SK-N-SH treated with all-trans-retinoic acid at 6 μM for 48 hours (cell line): ENCODE measurements around the gene ERN1.
A peak's percentile ranks its signal among the peaks of the same experiment; 100 is the strongest.

Source experiments
- ATAC-seq: fragments of 200-7000 bp; cut with Tn5 transposase; 3 replicates; pipeline ENCODE4 v1.9.1; 2020; ENCODE audit warnings: mild to moderate bottlenecking, moderate library complexity
- ARNTL ChIP-seq: fragments of 450-650 bp; formaldehyde crosslinking; IDR thresholded peaks from 2 replicates; pipeline ENCODE4 v1.5.0; 2020; ENCODE audit warnings: low read depth, mild to moderate bottlenecking, moderate library complexity, borderline replicate concordance
- BACH2 ChIP-seq: fragments of 250-450 bp; sonication (Bioruptor Pico); IDR thresholded peaks from 2 replicates; pipeline ENCODE4 v1.9.0; 2021; ENCODE audit warnings: mild to moderate bottlenecking, borderline replicate concordance
- CSDC2 ChIP-seq: fragments of 250-450 bp; sonication (Bioruptor Pico); IDR thresholded peaks from 2 replicates; pipeline ENCODE4 v1.5.0; 2020; ENCODE audit warnings: mild to moderate bottlenecking, moderate library complexity
- ESRRG ChIP-seq: fragments of 250-450 bp; sonication (Bioruptor Pico); IDR thresholded peaks from 2 replicates; pipeline ENCODE4 v1.6.1; 2021; ENCODE audit warnings: mild to moderate bottlenecking
- GLIS3 ChIP-seq: fragments of 250-450 bp; sonication (Bioruptor Pico); IDR thresholded peaks from 2 replicates; pipeline ENCODE4 v1.5.0; 2020; ENCODE audit warnings: mild to moderate bottlenecking, moderate library complexity
- ISL1 ChIP-seq: fragments of 250-450 bp; sonication (Bioruptor Pico); IDR thresholded peaks from 2 replicates; pipeline ENCODE4 v2.1.2; 2022; ENCODE audit warnings: mild to moderate bottlenecking, moderate library complexity
- OSR1 ChIP-seq: fragments of 250-450 bp; sonication (Bioruptor Pico); IDR thresholded peaks from 2 replicates; pipeline ENCODE4 v1.8.0; 2022; ENCODE audit warnings: moderate library complexity, mild to moderate bottlenecking, inconsistent platforms
- PPARA ChIP-seq: fragments of 250-450 bp; sonication (Bioruptor Pico); IDR thresholded peaks from 2 replicates; pipeline ENCODE4 v1.5.0; 2020; ENCODE audit warnings: mild to moderate bottlenecking, borderline replicate concordance
- SNAI2 ChIP-seq: fragments of 250-450 bp; sonication (Bioruptor Pico); IDR thresholded peaks from 2 replicates; pipeline ENCODE4 v1.5.0; 2020; ENCODE audit warnings: mild to moderate bottlenecking, moderate library complexity
- TCF4 ChIP-seq: fragments of 250-450 bp; sonication (Bioruptor Pico); IDR thresholded peaks from 2 replicates; pipeline ENCODE4 v1.8.0; 2021; ENCODE audit warnings: mild to moderate bottlenecking, moderate library complexity, borderline replicate concordance
- TOX ChIP-seq: fragments of 250-450 bp; sonication (Bioruptor Pico); IDR thresholded peaks from 2 replicates; pipeline ENCODE4 v1.8.0; 2021; ENCODE audit warnings: mild to moderate bottlenecking, moderate library complexity, borderline replicate concordance
- ZFP3 ChIP-seq: fragments of 250-450 bp; sonication (Bioruptor Pico); IDR thresholded peaks from 2 replicates; pipeline ENCODE4 v1.5.0; 2020; ENCODE audit warnings: mild to moderate bottlenecking, moderate library complexity
- ZFP30 ChIP-seq: fragments of 450-650 bp; formaldehyde crosslinking; IDR thresholded peaks from 2 replicates; pipeline ENCODE4 v1.5.0; 2022; ENCODE audit warnings: mild to moderate bottlenecking, moderate library complexity
- ZNF565 ChIP-seq: fragments of 450-650 bp; formaldehyde crosslinking; conservative IDR thresholded peaks from 2 replicates; pipeline ENCODE4 v1.5.0; 2020; ENCODE audit warnings: low read depth, mild to moderate bottlenecking, moderate library complexity
- ZNF70 ChIP-seq: fragments of 450-650 bp; formaldehyde crosslinking; IDR thresholded peaks from 2 replicates; pipeline ENCODE4 v1.5.0; 2020; ENCODE audit warnings: mild to moderate bottlenecking, moderate library complexity
- ZNF8 ChIP-seq: fragments of 450-650 bp; formaldehyde crosslinking; IDR thresholded peaks from 2 replicates; pipeline ENCODE4 v1.5.0; 2020; ENCODE audit warnings: mild to moderate bottlenecking, moderate library complexity
- TF ChIP-seq, protein P1 (sequence below): fragments of 250-450 bp; sonication (Bioruptor Pico); IDR thresholded peaks from 2 replicates; pipeline ENCODE4 v1.5.1; 2021; ENCODE audit warnings: mild to moderate bottlenecking, moderate library complexity
- TF ChIP-seq, protein P2 (sequence below): fragments of 250-450 bp; sonication (Bioruptor Pico); IDR thresholded peaks from 2 replicates; pipeline ENCODE4 v1.5.0; 2020; ENCODE audit warnings: mild to moderate bottlenecking, moderate library complexity
- TF ChIP-seq, protein P3 (sequence below): fragments of 250-450 bp; sonication (Bioruptor Pico); IDR thresholded peaks from 2 replicates; pipeline ENCODE4 v1.5.1; 2020; ENCODE audit warnings: low read depth, mild to moderate bottlenecking, moderate library complexity
- TF ChIP-seq, protein P4 (sequence below): fragments of 250-450 bp; sonication (Bioruptor Pico); IDR thresholded peaks from 2 replicates; pipeline ENCODE4 v1.8.0; 2021; ENCODE audit warnings: low read depth, mild to moderate bottlenecking, moderate library complexity, borderline replicate concordance
- TF ChIP-seq, protein P5 (sequence below): fragments of 250-450 bp; sonication (Bioruptor Pico); IDR thresholded peaks from 2 replicates; pipeline ENCODE4 v1.8.0; 2020; ENCODE audit warnings: mild to moderate bottlenecking, moderate library complexity, borderline replicate concordance

The ERN1 gene

DNA sequence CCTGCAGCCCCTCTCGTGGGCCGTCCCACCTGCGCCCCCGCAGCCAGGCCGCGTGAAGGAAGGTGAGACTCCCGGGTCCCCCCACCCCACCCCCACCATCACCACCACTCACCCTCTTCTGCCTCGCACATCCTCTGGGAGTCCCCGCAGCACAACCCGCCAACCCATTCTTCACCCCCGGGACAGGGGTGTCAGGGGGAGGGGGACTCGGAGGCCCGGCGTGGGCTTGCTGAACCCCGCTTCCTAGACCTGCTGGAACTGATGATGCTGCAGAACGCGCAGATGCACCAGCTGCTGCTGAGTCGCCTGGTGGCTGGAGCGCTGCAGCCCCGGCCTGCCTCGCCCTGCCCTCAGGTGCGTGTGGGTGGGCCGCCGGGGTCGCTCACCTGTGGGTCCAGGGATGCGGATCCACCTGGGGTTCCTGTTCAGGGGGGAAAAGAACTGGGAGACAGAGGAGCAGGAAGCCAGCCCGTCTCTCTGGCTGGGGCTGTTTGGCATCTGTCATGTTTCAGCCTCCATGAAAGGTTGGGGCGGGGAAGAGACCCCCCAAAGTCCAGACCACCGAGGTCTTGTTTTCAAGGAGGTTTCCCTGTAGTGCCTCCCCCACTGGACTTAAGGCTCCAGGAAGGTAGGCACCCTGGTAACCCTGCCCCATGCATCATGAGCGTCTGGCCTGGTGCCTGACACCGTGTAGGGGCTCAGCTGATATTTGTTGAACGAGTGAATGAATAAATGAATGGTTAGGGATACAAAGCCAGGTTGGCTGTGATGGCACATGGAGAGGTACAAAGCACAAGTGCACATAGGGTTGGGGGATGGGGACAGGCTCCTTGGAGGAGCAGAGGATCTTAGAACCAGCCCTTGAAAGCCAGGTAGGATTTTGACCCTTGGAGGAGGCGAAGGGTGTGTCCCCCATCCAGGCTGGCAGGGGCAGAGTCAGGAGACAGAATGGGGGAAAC, 130.9 kb downstream of the ERN1 start:
- no peak; the same call in 2 of the 3 replicates for ATAC-seq
- TF ChIP-seq ZNF565 (CRISPR knock-in tag) (no peak), OSR1 (no peak), CSDC2 (CRISPR knock-in tag) (no peak), TCF4 (CRISPR knock-in tag) (no peak), ARNTL (CRISPR knock-in tag) (no peak), ZFP30 (CRISPR knock-in tag) (no peak), ESRRG (CRISPR knock-in tag) (no peak), ZNF8 (no peak), ZNF70 (CRISPR knock-in tag) (no peak), SNAI2 (CRISPR knock-in tag) (no peak), ZFP3 (no peak), TOX (CRISPR knock-in tag) (no peak), PPARA (CRISPR knock-in tag) (no peak)
- TF ChIP-seq, protein P1, sequence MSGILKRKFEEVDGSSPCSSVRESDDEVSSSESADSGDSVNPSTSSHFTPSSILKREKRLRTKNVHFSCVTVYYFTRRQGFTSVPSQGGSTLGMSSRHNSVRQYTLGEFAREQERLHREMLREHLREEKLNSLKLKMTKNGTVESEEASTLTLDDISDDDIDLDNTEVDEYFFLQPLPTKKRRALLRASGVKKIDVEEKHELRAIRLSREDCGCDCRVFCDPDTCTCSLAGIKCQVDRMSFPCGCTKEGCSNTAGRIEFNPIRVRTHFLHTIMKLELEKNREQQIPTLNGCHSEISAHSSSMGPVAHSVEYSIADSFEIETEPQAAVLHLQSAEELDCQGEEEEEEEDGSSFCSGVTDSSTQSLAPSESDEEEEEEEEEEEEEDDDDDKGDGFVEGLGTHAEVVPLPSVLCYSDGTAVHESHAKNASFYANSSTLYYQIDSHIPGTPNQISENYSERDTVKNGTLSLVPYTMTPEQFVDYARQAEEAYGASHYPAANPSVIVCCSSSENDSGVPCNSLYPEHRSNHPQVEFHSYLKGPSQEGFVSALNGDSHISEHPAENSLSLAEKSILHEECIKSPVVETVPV (CRISPR knock-in tag), result no peak
- TF ChIP-seq, protein P2, sequence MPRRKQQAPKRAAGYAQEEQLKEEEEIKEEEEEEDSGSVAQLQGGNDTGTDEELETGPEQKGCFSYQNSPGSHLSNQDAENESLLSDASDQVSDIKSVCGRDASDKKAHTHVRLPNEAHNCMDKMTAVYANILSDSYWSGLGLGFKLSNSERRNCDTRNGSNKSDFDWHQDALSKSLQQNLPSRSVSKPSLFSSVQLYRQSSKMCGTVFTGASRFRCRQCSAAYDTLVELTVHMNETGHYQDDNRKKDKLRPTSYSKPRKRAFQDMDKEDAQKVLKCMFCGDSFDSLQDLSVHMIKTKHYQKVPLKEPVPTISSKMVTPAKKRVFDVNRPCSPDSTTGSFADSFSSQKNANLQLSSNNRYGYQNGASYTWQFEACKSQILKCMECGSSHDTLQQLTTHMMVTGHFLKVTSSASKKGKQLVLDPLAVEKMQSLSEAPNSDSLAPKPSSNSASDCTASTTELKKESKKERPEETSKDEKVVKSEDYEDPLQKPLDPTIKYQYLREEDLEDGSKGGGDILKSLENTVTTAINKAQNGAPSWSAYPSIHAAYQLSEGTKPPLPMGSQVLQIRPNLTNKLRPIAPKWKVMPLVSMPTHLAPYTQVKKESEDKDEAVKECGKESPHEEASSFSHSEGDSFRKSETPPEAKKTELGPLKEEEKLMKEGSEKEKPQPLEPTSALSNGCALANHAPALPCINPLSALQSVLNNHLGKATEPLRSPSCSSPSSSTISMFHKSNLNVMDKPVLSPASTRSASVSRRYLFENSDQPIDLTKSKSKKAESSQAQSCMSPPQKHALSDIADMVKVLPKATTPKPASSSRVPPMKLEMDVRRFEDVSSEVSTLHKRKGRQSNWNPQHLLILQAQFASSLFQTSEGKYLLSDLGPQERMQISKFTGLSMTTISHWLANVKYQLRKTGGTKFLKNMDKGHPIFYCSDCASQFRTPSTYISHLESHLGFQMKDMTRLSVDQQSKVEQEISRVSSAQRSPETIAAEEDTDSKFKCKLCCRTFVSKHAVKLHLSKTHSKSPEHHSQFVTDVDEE (CRISPR knock-in tag), result no peak
- TF ChIP-seq, protein P3, sequence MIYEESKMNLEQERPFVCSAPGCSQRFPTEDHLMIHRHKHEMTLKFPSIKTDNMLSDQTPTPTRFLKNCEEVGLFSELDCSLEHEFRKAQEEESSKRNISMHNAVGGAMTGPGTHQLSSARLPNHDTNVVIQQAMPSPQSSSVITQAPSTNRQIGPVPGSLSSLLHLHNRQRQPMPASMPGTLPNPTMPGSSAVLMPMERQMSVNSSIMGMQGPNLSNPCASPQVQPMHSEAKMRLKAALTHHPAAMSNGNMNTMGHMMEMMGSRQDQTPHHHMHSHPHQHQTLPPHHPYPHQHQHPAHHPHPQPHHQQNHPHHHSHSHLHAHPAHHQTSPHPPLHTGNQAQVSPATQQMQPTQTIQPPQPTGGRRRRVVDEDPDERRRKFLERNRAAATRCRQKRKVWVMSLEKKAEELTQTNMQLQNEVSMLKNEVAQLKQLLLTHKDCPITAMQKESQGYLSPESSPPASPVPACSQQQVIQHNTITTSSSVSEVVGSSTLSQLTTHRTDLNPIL (CRISPR knock-in tag), result no peak
- TF ChIP-seq, protein P4, sequence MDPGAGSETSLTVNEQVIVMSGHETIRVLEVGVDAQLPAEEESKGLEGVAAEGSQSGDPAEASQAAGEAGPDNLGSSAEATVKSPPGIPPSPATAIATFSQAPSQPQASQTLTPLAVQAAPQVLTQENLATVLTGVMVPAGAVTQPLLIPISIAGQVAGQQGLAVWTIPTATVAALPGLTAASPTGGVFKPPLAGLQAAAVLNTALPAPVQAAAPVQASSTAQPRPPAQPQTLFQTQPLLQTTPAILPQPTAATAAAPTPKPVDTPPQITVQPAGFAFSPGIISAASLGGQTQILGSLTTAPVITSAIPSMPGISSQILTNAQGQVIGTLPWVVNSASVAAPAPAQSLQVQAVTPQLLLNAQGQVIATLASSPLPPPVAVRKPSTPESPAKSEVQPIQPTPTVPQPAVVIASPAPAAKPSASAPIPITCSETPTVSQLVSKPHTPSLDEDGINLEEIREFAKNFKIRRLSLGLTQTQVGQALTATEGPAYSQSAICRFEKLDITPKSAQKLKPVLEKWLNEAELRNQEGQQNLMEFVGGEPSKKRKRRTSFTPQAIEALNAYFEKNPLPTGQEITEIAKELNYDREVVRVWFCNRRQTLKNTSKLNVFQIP (CRISPR knock-in tag), result no peak
- TF ChIP-seq, protein P5, sequence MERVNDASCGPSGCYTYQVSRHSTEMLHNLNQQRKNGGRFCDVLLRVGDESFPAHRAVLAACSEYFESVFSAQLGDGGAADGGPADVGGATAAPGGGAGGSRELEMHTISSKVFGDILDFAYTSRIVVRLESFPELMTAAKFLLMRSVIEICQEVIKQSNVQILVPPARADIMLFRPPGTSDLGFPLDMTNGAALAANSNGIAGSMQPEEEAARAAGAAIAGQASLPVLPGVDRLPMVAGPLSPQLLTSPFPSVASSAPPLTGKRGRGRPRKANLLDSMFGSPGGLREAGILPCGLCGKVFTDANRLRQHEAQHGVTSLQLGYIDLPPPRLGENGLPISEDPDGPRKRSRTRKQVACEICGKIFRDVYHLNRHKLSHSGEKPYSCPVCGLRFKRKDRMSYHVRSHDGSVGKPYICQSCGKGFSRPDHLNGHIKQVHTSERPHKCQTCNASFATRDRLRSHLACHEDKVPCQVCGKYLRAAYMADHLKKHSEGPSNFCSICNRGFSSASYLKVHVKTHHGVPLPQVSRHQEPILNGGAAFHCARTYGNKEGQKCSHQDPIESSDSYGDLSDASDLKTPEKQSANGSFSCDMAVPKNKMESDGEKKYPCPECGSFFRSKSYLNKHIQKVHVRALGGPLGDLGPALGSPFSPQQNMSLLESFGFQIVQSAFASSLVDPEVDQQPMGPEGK (CRISPR knock-in tag), result no peak

DNA sequence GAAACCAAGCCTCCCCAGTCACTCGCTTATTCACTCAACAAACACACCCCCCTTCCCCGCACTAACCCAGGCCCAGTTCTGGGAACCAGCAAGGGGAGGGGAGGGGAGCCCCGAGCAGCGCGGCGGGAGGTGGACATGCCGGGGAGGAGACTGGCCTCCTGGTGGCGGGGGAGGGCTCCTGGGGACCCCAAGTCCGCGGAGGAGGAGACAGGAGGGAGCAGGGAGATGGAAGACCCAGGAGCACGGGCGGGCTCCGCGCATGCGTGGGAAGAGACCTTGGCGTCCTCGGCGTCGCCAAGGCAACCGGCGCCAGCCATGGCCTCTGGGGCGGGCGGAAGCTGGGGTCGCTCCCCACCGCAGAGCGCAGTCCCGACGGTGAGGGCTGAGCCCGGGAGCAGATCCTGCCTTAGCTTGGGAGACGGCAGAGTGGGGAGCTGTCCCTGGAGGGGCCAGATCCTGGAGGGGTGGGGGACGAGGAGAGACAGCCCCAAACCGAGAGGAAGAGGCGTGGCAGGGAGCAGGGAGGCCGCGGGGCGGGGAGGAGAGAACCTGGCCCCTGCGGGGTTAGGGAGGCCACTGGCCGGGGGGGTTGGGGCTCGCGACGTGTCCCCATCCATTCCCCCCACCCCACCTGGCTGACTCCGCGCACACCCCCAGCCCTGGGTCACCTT, 131.8 kb downstream of the ERN1 start, which contains the start of gene PRR29:
PRR29 (plus strand) TSS at position 302 of the 671 bp plus-strand sequence; CDS start at position 316, 14 bp downstream.
- no peak for TF ChIP-seq PPARA (CRISPR knock-in tag)
- TF ChIP-seq ISL1 (CRISPR knock-in tag), result no peak
- TF ChIP-seq BACH2 (CRISPR knock-in tag), result no peak
- TF ChIP-seq CSDC2 (CRISPR knock-in tag), result no peak
- TF ChIP-seq GLIS3, result no peak
- TF ChIP-seq, protein P4 (CRISPR knock-in tag), result no peak
- TF ChIP-seq ZNF70 (CRISPR knock-in tag), result peak; percentile 27; the same call in 1 of the 2 replicates
- no peak for TF ChIP-seq SNAI2 (CRISPR knock-in tag)
- TF ChIP-seq ZFP30 (CRISPR knock-in tag), result no peak
- no peak for TF ChIP-seq ZFP3
- TF ChIP-seq, protein P5 (CRISPR knock-in tag), result peak; percentile 58; the same call in 1 of the 2 replicates
- no peak for TF ChIP-seq ESRRG (CRISPR knock-in tag)
- ATAC-seq, result peak; percentile 95
